ENCODE measurements around the gene ACVR1.

DNA sequence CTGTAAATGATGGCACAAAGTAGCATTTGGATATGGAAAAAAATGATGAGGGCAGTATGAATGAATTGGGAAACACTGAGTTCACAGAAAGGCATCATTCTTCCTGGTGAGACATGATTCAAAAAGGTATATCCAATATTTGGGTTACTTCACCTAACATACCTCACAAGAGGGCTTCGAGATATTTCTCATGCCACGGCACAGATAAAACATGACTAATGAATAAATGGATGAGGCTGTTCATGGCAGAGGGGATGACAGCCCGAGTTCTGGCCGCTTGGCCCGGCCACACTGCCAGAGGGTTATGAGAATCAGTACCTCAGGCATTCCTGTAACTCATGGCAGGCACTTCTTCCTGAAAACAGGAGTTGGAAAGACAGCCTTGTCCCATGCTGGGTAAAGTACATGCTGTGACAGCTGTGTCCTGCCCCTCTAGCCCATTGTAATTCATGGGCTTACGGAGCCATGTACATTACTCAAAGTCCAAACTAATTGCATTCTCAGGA lies 131.5 kb downstream of the ACVR1 start:
- TF ChIP-seq CREB5 (CRISPR knock-in tag; IDR thresholded peaks at IDR 0.05; ENCODE audit: low read depth), result no peak
- no peak for TF ChIP-seq PPARA (CRISPR knock-in tag; IDR thresholded peaks at IDR 0.05; ENCODE audit: borderline replicate concordance)
- TF ChIP-seq OSR1 (CRISPR knock-in tag; IDR thresholded peaks at IDR 0.05), result no peak
- TF ChIP-seq, protein P1, sequence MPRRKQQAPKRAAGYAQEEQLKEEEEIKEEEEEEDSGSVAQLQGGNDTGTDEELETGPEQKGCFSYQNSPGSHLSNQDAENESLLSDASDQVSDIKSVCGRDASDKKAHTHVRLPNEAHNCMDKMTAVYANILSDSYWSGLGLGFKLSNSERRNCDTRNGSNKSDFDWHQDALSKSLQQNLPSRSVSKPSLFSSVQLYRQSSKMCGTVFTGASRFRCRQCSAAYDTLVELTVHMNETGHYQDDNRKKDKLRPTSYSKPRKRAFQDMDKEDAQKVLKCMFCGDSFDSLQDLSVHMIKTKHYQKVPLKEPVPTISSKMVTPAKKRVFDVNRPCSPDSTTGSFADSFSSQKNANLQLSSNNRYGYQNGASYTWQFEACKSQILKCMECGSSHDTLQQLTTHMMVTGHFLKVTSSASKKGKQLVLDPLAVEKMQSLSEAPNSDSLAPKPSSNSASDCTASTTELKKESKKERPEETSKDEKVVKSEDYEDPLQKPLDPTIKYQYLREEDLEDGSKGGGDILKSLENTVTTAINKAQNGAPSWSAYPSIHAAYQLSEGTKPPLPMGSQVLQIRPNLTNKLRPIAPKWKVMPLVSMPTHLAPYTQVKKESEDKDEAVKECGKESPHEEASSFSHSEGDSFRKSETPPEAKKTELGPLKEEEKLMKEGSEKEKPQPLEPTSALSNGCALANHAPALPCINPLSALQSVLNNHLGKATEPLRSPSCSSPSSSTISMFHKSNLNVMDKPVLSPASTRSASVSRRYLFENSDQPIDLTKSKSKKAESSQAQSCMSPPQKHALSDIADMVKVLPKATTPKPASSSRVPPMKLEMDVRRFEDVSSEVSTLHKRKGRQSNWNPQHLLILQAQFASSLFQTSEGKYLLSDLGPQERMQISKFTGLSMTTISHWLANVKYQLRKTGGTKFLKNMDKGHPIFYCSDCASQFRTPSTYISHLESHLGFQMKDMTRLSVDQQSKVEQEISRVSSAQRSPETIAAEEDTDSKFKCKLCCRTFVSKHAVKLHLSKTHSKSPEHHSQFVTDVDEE (CRISPR knock-in tag; IDR thresholded peaks at IDR 0.05), result no peak
- no peak for TF ChIP-seq ARNTL (CRISPR knock-in tag; IDR thresholded peaks at IDR 0.05; ENCODE audit: borderline replicate concordance, low read depth)
- TF ChIP-seq, protein P2, sequence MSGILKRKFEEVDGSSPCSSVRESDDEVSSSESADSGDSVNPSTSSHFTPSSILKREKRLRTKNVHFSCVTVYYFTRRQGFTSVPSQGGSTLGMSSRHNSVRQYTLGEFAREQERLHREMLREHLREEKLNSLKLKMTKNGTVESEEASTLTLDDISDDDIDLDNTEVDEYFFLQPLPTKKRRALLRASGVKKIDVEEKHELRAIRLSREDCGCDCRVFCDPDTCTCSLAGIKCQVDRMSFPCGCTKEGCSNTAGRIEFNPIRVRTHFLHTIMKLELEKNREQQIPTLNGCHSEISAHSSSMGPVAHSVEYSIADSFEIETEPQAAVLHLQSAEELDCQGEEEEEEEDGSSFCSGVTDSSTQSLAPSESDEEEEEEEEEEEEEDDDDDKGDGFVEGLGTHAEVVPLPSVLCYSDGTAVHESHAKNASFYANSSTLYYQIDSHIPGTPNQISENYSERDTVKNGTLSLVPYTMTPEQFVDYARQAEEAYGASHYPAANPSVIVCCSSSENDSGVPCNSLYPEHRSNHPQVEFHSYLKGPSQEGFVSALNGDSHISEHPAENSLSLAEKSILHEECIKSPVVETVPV (CRISPR knock-in tag; IDR thresholded peaks at IDR 0.05), result no peak
- no peak for TF ChIP-seq BACH2 (CRISPR knock-in tag; IDR thresholded peaks at IDR 0.05; ENCODE audit: borderline replicate concordance)
- TF ChIP-seq ZFP3 (CRISPR knock-in tag; IDR thresholded peaks at IDR 0.05), result no peak
- TF ChIP-seq ZFP30 (CRISPR knock-in tag; IDR thresholded peaks at IDR 0.05), result no peak
- TF ChIP-seq GLIS3 (CRISPR knock-in tag; IDR thresholded peaks at IDR 0.05), result no peak
- TF ChIP-seq, protein P3, sequence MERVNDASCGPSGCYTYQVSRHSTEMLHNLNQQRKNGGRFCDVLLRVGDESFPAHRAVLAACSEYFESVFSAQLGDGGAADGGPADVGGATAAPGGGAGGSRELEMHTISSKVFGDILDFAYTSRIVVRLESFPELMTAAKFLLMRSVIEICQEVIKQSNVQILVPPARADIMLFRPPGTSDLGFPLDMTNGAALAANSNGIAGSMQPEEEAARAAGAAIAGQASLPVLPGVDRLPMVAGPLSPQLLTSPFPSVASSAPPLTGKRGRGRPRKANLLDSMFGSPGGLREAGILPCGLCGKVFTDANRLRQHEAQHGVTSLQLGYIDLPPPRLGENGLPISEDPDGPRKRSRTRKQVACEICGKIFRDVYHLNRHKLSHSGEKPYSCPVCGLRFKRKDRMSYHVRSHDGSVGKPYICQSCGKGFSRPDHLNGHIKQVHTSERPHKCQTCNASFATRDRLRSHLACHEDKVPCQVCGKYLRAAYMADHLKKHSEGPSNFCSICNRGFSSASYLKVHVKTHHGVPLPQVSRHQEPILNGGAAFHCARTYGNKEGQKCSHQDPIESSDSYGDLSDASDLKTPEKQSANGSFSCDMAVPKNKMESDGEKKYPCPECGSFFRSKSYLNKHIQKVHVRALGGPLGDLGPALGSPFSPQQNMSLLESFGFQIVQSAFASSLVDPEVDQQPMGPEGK (CRISPR knock-in tag; IDR thresholded peaks at IDR 0.05; ENCODE audit: borderline replicate concordance), result no peak
- no peak for TF ChIP-seq ZNF565 (CRISPR knock-in tag; conservative IDR thresholded peaks at IDR 0.05; ENCODE audit: low read depth)

All from SK-N-SH treated with all-trans-retinoic acid at 6 μM for 48 hours (cell line).